CD4-positive, alpha-beta T cell (primary cell): Measurements from ENCODE around the gene NMNAT2. TPM values are rescaled to one million over a fixed set of nuclear protein-coding genes. Genes with fewer than 3 reads are reported as not detected.
A peak's percentile ranks its signal among the peaks of the same experiment; 100 is the strongest.

ENCODE experiments used
- ATAC-seq: fragments of 200-7000 bp; cut with Tn5 transposase; one replicate; pipeline ENCODE4 v1.10.0; 2022; ENCODE audit warnings: mild to moderate bottlenecking; ENCODE audit not compliant: poor library complexity
- CTCF ChIA-PET: fragments of 350-600 bp; sonication (Branson Sonifier 250); formaldehyde crosslinking; loops from one replicate; lab custom pipeline; 2021; ENCODE audit warnings: antibody characterized with exemption, inconsistent platforms; lab: Charles Lee
- POLR2A ChIA-PET: fragments of 350-600 bp; sonication (Branson Sonifier 250); formaldehyde crosslinking; loops from one replicate; lab custom pipeline; 2021; ENCODE audit warnings: antibody characterized with exemption, inconsistent platforms; lab: Charles Lee
- DNase-seq, 14 experiments: peaks; one replicate each; pipeline ENCODE4 v3.0.0-alpha.2; 2013 to 2020; ENCODE audit warnings: mixed read lengths in 2 of 14
- H3K27ac ChIP-seq, 2 donors: one replicate each; pipeline versions ENCODE4 v1.5.1 to v1.7.0; 2013; ENCODE audit warnings: low read length in 2 of 2, low read depth in 1 of 2, mild to moderate bottlenecking in 1 of 2
- H3K27me3 ChIP-seq, 2 experiments: 1 replicate in 1 of 2; 2 replicates in 1 of 2; pipeline versions ENCODE4 v1.6.1 to v1.7.0; 2013; ENCODE audit warnings: low read length in 2 of 2, control low read depth in 1 of 2, mild to moderate bottlenecking in 1 of 2, moderate library complexity in 1 of 2; ENCODE audit not compliant: insufficient read depth in 2 of 2, control insufficient read depth in 1 of 2
- H3K36me3 ChIP-seq: one replicate; pipeline ENCODE4 v1.6.1; 2013; ENCODE audit warnings: low read length, control low read depth; ENCODE audit not compliant: insufficient read depth
- H3K4me1 ChIP-seq: one replicate; pipeline ENCODE4 v1.6.1; 2013; ENCODE audit warnings: low read length, control low read depth; ENCODE audit not compliant: insufficient read depth
- H3K4me3 ChIP-seq: one replicate; pipeline ENCODE4 v1.5.1; 2013; ENCODE audit warnings: mild to moderate bottlenecking, low read length, moderate library complexity
- H3K9me3 ChIP-seq, 2 experiments: 1 replicate in 1 of 2; 2 replicates in 1 of 2; pipeline versions ENCODE4 v1.6.1 to v1.7.0; 2013; ENCODE audit warnings: low read length in 2 of 2, mild to moderate bottlenecking in 2 of 2, control low read depth in 1 of 2, moderate library complexity in 1 of 2; ENCODE audit not compliant: control insufficient read depth in 1 of 2, insufficient read depth in 1 of 2
- H3K27ac Mint-ChIP-seq: one replicate; pipeline ENCODE4 v1.8.0; 2020; ENCODE audit warnings: mixed read lengths
- H3K27me3 Mint-ChIP-seq: one replicate; pipeline ENCODE4 v1.8.0; 2021; ENCODE audit warnings: mixed read lengths
- H3K36me3 Mint-ChIP-seq: one replicate; pipeline ENCODE4 v1.8.0; 2021; ENCODE audit warnings: low read depth, mixed read lengths
- H3K4me1 Mint-ChIP-seq: one replicate; pipeline ENCODE4 v1.8.0; 2021; ENCODE audit warnings: low read depth, mixed read lengths
- H3K4me3 Mint-ChIP-seq: one replicate; pipeline ENCODE4 v1.8.0; 2020; ENCODE audit warnings: mild to moderate bottlenecking, mixed read lengths
- H3K9me3 Mint-ChIP-seq: one replicate; pipeline ENCODE4 v1.8.0; 2020; ENCODE audit warnings: mixed read lengths
- CTCF ChIP-seq: fragments of 200-600 bp; IDR thresholded peaks from one replicate; pipeline ENCODE4 v1.8.0; 2022; ENCODE audit warnings: antibody characterized with exemption, mild to moderate bottlenecking
- intact Hi-C, 2 experiments: fragments of 100-400 bp; cut with DNase I in 1 of 2; cut with micrococcal nuclease in 1 of 2; formaldehyde crosslinking; loops; one replicate each; pipeline versions ENCODE4 v1.15.1 to v1.9.0; 2023 to 2025; cut with DNase I, micrococcal nuclease
- total RNA-seq, 174 experiments: library from RNA in 2 of 174; stranded (reverse) in 2 of 174; gene quantifications; one replicate each; pipeline ENCODE4 v1.2.3 and lab custom pipeline; 2021 to 2026

NMNAT2 gene
- total RNA-seq, 2 experiments from 2014 or later, result not detected

DNA sequence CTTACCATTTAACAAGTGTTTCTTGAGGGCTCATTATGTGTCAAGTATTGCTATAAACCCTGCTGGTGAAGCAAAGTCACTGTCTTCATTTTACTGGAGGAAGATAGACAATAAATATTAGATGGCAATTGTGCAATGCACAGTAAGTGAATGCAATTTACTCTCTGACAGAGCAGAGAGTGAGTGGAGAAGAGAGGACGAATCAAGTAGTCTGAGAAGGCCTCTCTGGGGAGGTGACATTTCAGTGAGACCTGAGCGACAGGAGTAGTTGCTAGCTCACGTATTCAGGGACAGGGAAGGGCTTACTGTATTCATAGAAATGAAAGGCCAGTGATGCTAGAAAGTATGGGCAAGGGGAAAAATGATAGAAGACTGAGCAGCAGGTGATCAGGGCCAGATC is 1.2 kb upstream of the NMNAT2 start:
- POLR2A ChIA-PET, result no interaction called here
- Mint-ChIP-seq H3K27me3 (peaks cover 80% of the 10 kb centered on the region), H3K4me1 (peaks cover 28% of the 10 kb centered on the region), H3K36me3 (no peaks in the 10 kb centered on the region), H3K4me3 (no peak overlapping the region), H3K9me3 (no peaks in the 10 kb centered on the region), H3K27ac (no peak overlapping the region)
- ATAC-seq (no peak), DNase-seq (no peak)
- CTCF ChIA-PET, result no interaction called here
- Histone ChIP-seq H3K27ac (no peak overlapping the region), H3K9me3 (peaks cover 0 to 17% of the 10 kb centered on the region in 2 experiments), H3K4me3 (no peak overlapping the region), H3K36me3 (no peaks in the 10 kb centered on the region), H3K27me3 (peaks cover 42 to 70% of the 10 kb centered on the region in 2 experiments), H3K4me1 (peaks cover 21% of the 10 kb centered on the region)
- intact Hi-C loops, result no loop called here
- no peak for TF ChIP-seq CTCF

DNA sequence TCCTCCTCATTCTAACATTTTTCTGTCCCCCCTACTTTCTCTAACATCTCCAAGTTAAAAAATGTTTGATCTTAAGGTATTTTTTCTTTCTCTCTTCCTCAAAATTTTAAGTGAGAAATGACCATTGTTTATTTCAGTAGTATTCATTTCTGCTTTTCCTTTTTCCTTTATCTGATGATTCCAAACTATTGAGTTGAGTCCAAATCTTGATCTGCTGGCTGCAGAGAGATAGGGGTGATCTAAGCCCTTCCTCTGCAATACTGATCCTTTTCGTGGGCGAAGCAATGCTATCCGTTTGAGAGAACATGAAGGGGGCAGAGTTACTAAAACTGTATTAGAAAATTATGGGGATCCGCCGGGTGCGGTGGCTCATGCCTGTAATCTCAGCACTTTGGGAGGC is 516 bp upstream of the NMNAT2 start:
- H3K4me3 ChIP-seq, result no peak overlapping the region
- Mint-ChIP-seq H3K27me3 (peaks cover 85% of the 10 kb centered on the region), H3K4me3 (peak overlapping the region; percentile 35), H3K27ac (no peak overlapping the region), H3K36me3 (no peaks in the 10 kb centered on the region), H3K9me3 (no peaks in the 10 kb centered on the region), H3K4me1 (peaks cover 28% of the 10 kb centered on the region)
- TF ChIP-seq CTCF, result no peak
- no peaks in the 10 kb centered on the region for H3K36me3 ChIP-seq
- ChIA-PET POLR2A (no interaction called here), CTCF (no interaction called here)
- ATAC-seq, result no peak
- H3K9me3 ChIP-seq, result peaks cover 0 to 17% of the 10 kb centered on the region in 2 experiments
- intact Hi-C loops, result no loop called here
- DNase-seq, result no peak
- H3K27ac ChIP-seq, result no peak overlapping the region
- peaks cover 21% of the 10 kb centered on the region for H3K4me1 ChIP-seq
- H3K27me3 ChIP-seq, result peaks cover 44 to 70% of the 10 kb centered on the region in 2 experiments

DNA sequence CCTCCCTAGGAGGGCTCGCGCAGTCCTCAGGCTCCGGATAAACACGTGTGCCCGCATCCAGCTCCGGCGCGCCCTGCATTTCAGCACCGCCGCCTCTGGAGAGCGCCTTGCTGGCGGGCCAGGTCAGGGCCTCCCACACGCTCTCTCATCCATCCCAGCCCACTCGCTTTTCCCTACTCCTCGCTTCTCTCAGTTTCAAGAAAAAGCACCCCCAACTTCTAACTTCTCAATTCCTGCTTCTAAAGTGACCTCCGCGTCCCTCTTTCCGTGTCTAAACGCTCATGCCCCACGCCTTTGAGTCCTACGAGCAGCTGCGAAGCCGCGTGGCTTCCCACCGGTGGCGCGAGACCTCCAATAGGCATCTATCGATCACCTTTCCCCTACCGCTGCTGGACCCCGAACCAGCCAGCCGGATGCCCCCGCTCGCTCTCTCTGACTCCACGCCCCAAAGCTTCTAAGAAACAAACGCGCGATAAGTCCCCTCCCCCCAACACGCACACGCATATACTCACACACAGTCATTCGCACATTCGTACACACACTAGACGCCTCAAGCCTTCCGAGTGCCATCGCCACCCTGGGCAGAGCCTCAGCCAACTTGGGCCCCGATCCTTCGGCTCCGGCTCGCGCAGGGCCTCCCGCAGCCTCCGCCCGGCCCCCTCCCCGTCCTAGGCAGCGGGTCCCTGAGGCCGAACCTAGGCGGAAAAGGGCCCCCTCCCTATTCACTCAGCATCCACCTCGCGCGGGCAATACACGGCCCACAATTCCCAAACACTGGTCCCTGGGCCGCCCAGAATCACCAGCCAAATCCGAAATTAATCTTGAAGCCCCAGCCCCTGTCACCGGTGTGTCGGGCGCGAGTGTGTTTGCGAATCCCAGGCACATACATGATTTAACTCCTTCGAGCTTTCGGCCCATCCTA is 1.1 kb downstream of the NMNAT2 start:
- DNase-seq, result peak in 12 of 14 experiments; percentile 1 to 48 (median 26)
- no peaks in the 10 kb centered on the region for H3K9me3 Mint-ChIP-seq
- no peak for TF ChIP-seq CTCF
- Histone ChIP-seq H3K9me3 (peaks cover 0 to 17% of the 10 kb centered on the region in 2 experiments), H3K4me3 (peak overlapping the region; percentile 19), H3K27ac (no peak overlapping the region), H3K27me3 (peaks cover 44 to 66% of the 10 kb centered on the region in 2 experiments), H3K36me3 (no peaks in the 10 kb centered on the region), H3K4me1 (peaks cover 21% of the 10 kb centered on the region)
- CTCF ChIA-PET, result no interaction called here
- intact Hi-C loops, result no loop called here
- peaks cover 72% of the 10 kb centered on the region for H3K27me3 Mint-ChIP-seq
- peak overlapping the region; percentile 46 for H3K4me3 Mint-ChIP-seq
- H3K27ac Mint-ChIP-seq, result no peak overlapping the region
- peak; percentile 80 for ATAC-seq
- H3K4me1 Mint-ChIP-seq, result peaks cover 28% of the 10 kb centered on the region
- H3K36me3 Mint-ChIP-seq, result no peaks in the 10 kb centered on the region
- POLR2A ChIA-PET, result no interaction called here
